Measurements from ENCODE around the gene DGKE.

DNA sequence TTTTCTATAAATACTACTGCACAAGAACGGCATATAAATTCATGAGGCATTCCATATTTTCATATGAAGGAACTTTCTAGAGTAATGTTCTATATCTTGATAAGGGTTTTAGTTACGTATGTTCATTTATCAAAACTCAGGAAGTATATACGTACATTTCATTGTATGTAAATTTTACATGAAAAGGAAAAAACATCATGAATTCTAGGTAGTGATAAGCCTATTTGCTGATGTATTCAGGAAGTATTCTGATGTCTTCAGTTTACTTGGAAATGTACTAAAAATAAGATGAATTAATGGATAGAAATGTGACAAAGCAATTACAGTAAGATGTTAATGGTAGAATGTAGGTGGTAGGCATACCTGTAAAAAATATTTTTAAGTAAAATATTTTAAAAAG is 4.7 kb downstream of the DGKE start:
- TF ChIP-seq CTCF (IDR thresholded peaks at IDR 0.05; ENCODE audit: low read length), result no peak
- TF ChIP-seq EZH2phosphoT487 (IDR thresholded peaks at IDR 0.05; ENCODE audit: low read length), result no peak

Measured in MM.1S (cell line).